Measurements from ENCODE around the gene ZFYVE16.

- TF ChIP-seq, protein P1, sequence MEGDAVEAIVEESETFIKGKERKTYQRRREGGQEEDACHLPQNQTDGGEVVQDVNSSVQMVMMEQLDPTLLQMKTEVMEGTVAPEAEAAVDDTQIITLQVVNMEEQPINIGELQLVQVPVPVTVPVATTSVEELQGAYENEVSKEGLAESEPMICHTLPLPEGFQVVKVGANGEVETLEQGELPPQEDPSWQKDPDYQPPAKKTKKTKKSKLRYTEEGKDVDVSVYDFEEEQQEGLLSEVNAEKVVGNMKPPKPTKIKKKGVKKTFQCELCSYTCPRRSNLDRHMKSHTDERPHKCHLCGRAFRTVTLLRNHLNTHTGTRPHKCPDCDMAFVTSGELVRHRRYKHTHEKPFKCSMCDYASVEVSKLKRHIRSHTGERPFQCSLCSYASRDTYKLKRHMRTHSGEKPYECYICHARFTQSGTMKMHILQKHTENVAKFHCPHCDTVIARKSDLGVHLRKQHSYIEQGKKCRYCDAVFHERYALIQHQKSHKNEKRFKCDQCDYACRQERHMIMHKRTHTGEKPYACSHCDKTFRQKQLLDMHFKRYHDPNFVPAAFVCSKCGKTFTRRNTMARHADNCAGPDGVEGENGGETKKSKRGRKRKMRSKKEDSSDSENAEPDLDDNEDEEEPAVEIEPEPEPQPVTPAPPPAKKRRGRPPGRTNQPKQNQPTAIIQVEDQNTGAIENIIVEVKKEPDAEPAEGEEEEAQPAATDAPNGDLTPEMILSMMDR (IDR thresholded peaks at IDR 0.05): no peak
- TF ChIP-seq ZFX (IDR thresholded peaks at IDR 0.05; ENCODE audit: borderline replicate concordance): no peak
Observed at GRCh38 chr5:80509362-80509761, 101.5 kb downstream of the ZFYVE16 start.

Measured in 22Rv1 (cell line).